NCI-H2029 (cell line): ENCODE measurements around the gene HAPSTR1.

ENCODE experiments used
- DNase-seq: peaks from one replicate; lab custom pipeline; 2025; lab: John Stamatoyannopoulos, UW

HAPSTR1 gene

DNA sequence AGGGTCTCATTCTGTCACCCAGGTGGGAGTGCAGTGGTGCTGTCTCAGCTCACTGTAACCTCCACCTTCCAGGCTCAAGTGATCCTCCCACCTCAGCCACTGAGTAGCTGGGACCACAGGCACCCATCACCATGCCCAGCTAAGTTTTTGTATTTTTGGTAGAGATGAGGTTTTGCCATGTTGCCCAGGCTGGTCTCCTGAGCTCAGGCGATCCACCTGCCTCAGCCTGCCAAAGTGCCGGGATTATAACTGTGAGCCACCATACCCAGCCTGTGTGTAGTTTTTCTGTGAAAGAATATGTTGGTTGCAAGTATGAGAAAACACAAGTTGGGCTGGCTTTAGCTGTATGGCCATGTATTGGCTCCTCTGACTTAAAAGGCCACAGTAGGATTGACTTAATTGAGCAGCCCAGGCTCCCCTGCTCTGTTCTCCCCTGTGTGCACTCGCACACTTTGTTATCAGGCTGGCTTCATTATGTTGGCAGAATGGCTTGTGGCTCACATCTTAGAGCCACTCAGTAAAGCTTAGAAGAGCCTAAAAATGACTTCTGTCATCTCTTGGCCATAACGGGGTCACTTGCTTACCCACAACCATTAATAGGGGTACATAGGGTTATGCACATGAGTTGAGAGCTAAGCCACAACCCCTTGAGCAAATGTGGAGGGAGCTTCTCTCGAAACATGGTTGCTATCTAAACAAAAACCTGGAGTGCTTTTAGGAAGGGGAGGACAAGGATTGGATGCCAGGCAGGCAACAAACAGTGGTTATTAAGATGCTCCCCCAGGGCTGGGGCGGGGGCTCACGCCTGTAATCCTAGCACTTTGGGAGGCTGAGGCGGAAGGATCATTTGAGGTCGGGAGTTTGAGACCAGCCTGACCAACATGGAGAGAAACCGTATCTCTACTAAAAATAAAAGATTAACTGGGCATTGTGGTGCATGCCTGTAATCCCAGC, 6.1 kb downstream of the HAPSTR1 start:
- no peak for DNase-seq

DNA sequence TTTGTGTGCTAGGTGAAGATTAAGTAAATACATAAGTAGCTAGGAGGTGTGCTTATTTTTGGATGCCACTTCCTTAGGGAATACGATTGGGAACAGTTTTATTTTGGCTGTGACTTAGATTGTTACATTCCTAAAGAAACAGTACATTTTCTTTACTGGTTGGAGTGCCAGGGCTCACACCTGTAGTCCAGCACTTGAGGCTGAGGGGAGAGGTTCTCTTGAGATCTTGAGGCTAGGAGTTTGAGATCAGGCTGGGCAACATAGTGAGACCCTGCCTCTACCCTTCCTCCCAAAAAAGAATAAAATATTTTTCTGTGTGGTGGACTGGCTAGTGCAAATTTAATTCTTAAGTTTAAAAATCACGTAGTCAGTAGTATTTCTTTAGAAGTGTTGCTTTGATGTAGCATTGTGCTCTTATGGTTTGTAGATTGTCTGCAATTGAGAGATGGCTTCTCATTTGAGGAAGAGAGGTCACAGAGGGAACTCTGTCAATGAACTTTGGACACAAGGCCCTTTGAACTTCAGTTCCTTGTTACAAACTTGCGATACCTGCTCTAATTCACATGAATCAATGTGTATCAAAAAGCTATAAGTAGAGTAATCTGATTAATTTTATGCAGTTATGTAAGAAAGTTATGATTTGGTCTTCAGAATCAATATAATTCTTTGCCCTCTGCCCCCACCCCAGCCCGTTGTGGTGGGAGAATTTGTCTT, 7.1 kb downstream of the HAPSTR1 start:
- DNase-seq, result no peak

DNA sequence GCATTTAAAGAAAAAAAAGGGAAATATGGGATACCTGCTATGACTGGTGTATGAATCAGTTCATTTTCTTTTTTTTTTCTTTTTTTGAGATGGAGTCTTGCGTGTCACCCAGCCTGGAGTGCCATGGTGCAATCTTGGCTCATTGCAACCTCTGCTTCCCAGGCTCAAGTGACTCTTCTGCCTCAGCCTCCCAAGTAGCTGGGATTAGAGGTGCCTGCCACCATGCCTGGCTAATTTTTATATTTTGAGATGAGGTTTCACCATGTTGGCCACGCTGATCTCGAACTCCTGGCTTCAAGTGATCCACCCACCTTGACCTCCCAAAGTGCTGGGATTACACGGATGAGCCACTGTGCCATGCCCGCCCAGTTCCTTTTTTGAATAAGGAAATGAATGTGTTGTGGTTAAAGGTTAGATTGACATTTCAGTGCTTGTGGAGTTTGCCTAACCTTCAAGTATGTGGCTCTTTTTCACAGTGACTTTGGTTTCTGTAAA, 7.7 kb downstream of the HAPSTR1 start:
- no peak for DNase-seq

DNA sequence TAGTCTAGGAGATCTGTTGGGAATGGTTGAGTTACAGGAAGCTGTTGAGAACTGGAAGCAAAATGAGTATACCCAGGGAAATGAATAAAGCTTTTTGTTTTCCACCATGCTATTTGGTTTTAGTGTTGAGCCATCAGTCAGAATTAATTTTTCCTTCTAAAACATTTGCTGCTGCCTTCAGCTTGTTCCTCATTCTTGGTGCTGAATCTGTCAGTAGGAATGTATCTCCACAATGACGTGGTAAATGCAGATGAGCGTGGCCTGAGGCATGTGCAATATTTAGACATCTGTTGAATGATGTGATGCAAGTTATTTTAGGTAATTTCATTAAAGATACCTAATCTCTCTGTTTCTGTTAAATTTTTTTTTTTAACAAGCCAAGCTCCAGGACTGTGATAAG, 10.9 kb downstream of the HAPSTR1 start:
- DNase-seq, result no peak

DNA sequence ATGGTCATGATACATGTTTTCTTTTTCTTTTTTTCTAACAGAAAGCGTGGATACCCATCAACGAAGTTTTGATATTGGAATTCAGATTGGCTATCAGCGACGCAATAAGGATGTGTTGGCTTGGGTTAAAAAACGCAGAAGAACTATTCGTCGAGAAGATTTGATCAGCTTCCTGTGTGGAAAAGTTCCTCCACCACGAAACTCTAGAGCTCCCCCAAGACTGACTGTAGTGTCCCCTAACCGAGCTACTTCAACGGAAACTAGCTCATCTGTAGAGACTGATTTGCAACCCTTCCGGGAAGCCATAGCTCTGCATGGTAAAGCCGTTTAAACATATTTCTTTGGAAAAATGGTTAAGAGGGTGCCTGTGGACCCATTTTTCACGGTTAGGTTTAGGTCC, 11.5 kb downstream of the HAPSTR1 start:
- DNase-seq, result no peak

DNA sequence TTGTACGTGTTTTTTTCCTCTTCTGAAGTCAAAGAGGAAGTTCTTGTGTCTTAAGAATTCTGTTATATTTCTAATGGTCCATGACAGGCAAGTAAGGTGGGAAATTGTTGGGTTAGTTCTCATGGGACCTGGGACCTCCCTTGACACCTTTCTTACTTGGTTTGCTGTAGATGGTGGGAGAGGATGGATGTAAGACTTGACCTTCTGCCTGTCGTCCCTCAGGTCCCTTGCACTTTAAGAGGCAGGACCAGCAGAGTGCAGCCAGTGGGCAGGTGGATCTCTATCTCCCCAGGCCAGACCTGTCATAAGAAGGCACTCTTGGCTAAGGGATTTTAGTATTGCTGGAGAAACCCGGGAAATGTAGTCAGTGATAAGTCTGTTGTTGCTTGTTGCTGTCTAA, 12.1 kb downstream of the HAPSTR1 start:
- DNase-seq, result no peak

DNA sequence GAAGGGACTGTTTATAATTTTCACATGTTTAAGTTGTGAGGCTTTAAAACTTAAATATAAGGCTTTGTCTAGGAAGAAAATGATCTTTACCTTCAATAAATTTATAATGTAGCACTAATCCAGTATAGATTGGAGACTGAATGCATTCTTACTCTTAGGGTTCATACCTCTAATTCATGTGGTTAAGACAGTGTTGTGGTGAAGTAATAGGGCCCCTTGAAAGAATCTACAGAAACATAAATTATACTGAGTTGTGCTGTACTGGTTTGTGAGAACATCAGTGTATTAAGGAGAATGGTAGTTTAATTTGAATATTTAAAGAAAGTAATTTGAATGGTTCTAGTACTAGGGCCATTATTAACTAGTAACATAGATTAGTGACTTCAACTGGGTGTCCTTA, 13.7 kb downstream of the HAPSTR1 start:
- DNase-seq, result no peak

DNA sequence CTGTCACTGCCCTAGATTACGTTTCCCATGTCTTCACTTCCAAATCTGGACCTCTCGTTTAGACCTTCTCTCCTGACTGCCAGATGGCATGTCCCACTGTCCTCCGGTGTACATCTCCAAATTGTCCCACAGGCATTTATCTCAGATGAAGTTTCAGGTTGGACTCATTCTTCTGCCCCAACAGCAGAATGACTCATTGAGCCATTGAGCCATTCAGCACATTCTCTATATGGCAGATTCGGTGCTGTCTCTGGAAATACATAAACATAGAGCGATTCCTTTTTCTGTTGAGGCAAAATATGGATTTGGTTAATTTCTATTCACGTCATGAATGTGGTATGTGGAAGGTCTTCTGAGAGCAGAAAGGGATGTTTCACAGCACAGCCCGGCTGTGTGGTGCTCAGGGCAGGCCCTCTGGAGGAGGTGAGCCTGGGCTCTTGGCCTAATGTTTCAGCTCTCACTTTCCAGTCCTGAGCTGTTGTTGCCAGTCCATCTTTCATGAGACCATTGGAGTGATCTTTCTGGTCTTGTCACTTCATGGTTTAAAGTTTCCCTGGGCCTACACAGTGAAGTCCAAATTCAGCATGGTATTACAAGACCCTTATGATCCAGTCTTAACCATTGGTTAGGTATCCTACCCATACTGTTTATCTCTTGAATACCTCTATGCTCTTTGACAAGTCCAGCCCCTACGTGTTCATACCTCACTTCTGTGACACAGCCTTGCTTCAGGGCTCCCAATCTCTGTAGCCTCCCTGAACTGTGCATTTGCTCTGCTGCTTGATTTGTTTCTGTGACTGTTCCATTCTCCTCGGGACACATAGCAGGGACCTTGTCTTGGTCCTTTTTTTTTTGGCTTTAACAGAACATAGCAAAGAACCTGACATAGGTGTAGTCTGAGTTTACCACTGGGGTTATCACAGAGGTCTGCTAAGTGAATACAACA, 15.9 kb downstream of the HAPSTR1 start:
- DNase-seq, result no peak

DNA sequence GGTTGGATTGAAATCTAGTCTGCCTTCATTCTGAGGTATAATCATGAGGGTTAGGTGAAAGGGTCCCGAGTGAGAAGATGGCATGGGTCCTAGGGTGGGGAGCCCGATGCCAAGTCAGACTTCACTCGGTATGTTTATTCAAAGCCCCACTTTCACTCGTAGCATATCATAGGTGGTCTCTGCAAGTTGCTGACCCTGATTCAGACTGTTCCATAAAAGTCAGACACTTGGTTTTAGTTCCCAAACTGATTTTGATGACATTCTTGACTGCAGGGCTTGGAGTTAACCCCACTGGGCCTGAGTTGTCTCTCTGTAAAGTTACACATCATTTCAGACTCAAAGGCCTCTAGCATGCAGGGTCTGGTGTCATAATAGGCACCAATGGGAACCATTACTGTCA, 17.8 kb downstream of the HAPSTR1 start:
- no peak for DNase-seq

DNA sequence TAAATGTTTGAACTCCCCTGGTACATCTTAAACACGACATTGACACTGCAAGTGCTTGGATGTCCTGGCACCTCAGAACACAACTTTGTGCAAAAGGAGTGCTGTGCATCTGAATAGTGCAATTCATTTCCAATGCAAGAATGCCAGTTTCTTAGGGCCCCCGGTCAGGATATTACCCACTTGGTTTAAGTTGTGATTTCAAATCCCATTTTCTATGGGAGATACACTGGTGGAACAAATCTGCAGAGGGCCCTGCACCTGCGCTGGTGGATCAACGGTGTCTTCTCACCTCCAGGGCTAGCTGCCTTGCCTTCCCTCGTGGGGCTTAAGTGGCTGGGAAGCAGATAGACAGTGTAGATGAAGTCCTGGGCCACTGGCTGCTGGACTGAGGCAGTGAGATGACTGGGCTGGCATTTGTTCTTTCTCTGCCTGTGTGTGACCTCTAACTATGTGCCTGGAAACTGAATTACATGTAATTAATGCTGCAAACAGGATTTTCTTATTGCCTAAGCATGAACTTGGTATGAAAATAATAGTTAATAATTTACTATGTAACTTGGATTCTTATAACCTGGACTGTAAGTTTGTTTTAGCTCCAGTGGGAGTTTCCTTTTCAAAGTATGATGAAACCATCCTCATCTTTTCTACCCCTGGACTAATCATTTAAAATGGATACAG, 20.9 kb downstream of the HAPSTR1 start:
- no peak for DNase-seq

DNA sequence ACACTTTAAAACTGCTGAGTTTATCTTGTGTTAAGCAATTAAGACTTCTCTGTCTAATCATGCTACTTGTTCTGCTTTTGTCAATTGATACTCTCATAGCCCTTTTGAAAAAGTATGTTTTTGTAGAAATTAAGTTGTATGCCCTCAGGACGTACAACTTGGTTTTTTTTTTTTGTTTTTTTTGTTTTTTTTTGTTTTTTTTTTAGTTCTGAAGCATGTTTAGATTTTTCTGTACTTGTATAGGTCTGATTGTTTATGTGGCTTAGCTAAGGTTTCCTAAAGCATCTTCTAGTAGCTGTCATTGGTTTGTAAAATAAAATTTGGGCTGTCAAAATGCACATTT, 21.4 kb downstream of the HAPSTR1 start:
- no peak for DNase-seq

DNA sequence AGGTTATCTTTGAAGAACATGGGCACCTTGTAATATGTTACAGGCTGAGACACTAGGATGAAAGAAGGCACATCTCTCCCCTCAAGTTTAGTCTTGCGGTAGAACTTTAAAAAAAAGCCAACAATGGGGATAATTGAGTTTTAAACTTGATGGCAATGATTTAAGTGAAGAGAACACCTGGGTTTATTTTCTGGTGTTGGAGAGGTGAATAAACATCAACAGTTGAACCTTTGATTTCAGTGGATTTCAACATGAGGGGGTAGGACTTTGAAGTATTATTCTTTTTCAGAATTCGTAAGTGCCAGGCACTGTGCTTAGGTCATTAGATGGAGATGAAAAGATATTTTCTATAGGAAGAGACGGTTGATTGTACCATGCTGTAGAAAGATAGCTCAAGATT, 22.3 kb downstream of the HAPSTR1 start:
- no peak for DNase-seq

DNA sequence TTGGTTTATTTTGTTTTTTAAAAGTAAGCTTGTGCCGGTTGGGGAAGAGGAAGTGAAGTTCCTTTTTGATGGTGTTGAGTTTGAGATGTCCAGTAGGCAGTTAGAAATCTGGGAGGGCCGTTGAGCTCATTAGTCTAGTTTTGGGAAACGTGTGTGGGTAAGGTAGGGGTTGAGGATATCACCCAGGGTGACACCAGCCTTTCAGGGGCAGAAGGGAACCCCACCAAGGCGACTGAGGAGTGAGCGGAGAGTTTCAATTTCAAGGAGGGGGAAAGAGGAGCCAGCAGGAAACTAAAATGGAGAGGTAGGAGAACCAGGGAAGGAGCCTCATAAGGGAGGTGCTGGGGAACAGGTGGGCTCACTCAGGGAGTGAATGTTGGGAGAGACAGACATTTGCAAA, 22.7 kb downstream of the HAPSTR1 start:
- no peak for DNase-seq

DNA sequence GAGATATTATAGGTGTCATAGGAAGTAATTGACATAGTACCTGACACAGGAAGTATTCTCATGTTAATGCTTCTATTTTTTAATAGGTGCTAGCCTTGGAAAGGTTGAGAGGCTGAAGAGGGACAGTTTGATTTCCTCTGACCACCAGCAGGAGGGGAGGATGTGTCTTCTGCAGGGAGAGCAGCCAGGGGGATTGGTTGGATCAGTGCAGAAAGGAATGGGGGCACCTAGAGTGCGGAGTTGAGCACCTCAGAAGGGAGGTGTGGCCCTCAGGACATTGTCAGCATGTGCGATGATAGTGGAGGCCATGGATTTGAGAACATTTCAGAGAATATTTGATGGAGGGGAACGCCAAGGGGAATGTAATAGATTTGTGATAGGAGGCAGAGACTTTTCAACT, 23.4 kb downstream of the HAPSTR1 start:
- DNase-seq, result no peak

DNA sequence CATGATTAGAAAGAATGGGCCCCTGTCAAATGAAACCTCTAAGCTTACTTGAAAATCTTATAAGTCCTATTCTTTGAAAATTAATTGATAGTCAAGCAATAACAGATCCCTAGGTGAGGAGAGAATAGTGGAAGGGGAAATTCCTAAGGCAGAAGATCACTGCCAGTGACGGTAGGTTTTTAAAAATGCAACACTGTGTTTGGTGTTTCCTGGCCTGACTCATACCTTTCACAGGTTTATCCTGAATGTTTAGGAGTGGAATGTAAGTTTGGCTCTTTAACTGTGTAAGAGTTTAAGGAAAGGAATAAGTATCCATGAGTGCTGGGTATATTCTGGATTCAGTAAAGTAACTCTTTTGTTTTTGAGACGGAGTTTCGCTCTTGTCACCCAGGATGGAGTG, 23.8 kb downstream of the HAPSTR1 start:
- no peak for DNase-seq

DNA sequence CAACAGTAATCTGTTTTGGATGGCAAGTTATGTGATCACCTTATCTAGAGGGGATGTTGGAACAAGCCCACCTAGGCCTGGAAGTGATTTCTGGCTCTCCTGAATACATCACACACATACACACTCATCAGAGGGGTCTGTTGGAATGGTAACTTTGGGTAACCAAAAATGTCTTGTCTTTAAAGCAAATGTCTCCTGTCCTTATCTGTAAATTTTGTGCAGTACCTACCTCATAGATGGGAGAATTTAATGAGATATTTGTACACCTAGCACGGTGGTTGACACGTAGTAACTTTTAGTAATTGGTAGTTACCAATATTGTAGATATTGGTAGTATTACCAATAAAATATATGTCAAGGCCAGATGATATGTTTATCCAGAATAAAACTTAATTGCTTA, 24.7 kb downstream of the HAPSTR1 start:
- no peak for DNase-seq

DNA sequence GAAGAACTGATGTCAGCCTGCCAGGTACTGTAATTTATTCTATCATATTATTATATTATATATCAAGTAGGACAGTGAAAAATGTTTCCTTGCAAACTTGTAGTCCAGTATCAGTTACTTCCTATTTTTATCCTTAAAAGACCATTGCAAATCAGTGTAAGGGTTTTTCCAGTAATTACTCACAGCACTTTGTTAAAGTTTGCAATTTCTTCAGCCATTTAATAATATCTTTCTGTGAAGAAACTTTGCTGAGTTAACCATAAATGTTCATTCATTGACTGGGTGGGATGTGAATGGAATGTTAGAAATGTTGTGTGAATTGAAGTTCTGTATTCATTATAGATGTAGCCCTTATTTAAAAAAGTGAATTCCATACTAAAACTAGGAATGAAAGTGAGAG, 26.7 kb downstream of the HAPSTR1 start:
- DNase-seq, result no peak

DNA sequence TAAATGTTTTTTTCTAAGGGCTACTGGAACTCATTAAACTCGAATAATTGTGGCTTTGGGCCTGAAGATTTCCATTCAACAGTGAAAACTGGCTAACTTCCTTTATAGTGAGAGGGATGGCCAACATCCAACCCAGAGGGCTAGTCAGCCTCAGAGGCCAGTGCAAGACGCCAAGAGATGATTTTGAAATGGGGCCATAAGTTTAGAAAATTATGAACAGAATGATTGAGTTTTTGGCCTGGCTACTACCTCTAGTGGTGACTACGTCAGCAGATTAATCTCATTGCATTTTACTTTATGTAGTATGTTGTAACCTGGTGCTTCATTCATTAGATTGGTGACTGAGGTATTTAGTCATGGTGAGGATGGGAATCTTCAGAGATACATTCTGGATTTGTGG, 28.4 kb downstream of the HAPSTR1 start:
- DNase-seq, result no peak

DNA sequence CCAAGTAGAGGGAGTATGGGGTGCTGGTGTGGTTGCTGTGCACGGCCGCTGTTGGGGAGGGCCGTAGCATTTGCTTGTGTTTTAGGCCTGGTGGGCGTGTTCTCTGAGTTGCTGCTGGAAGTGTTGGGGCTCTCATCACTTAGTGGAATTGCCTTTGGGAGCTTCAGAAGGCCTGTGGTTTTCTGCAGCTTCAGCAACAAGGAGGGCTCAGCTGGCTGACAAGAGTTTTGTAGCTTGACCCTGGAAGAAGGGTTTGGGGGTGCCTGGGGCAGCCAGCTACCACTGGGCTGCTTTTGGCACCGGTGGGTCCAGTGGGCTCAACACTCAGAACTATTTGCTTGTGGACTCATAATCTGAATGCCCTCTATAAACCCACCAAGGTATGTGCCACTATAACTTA, 30.9 kb downstream of the HAPSTR1 start:
- DNase-seq, result no peak

DNA sequence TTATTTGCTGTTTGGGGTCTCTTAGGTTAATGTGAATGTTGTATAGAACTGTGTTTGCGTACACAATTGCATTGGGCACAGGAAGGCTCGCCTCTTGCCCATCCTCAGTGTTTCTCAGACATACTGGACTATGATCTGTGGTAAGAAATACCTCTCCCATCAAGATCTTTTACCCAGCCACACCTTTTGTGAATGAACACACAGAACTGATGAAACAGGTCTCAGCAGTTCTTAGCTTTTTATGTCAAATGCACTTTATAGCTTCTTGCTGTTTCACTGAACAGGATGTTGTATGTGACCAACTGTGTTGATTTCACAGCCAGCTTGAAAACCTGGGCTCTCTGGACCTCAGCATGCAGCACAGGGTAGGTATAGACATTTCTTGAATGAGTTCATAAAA, 31.5 kb downstream of the HAPSTR1 start:
- DNase-seq, result no peak

DNA sequence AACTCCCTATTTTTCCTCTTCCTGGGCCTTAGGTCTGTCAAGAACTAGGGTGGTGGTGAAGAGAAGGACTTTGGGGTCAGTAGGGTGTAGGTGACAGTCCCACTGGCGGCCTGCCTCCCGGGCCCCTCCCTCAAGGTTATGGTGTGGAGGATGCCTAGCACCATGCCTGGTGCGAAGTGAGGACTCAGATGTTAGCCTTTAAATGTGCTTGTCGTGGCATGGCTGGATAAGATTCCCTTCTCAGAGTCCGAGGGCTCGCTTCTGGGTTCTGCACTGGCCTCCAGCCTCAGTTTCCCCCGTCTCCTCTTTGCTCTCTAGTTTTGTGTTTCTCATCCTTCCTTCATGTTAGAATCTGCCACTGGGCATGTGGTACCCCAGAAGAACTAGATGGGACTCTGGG, 32.0 kb downstream of the HAPSTR1 start:
- DNase-seq, result no peak

DNA sequence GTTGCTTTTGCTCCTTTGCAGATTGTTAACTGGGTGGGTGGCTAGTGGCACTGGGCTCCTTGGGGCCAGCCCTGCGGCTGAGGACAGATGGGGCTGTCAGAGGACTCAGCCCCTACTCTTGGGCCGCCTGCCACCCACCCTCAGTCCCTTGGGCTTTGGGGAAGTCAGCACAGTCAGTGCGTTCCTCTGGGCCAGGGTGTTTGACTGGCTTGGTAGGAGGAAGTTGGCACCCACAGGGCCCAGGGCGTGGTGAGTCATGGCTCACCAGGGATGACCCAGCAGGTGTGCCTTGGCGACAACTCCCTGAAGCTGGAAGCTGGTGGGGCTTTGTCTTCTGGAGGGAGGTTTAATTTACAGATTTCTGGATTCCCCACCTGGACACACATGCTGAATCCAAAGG, 32.4 kb downstream of the HAPSTR1 start:
- DNase-seq, result peak; percentile 88
